HG03175 (cell line): ENCODE measurements around the gene EMD.
"Not testable (repeated sequence)": the region's sequence is repeated elsewhere in the genome, so short reads cannot be mapped to it uniquely, and the experiment has no call there.

Source experiments
- ATAC-seq: cut with Tn5 transposase; IDR thresholded peaks from one replicate; pipeline ENCODE4 v1.9.1; 2021; ENCODE audit warnings: mild to moderate bottlenecking, moderate library complexity; ENCODE audit not compliant: unreplicated experiment

The EMD gene

GRCh38 chrX:154378799-154379568, at the start of gene EMD:
EMD (plus strand) TSS chrX:154379295; CDS start chrX:154379485, 190 bp downstream.
- peak; percentile 81 for ATAC-seq

DNA sequence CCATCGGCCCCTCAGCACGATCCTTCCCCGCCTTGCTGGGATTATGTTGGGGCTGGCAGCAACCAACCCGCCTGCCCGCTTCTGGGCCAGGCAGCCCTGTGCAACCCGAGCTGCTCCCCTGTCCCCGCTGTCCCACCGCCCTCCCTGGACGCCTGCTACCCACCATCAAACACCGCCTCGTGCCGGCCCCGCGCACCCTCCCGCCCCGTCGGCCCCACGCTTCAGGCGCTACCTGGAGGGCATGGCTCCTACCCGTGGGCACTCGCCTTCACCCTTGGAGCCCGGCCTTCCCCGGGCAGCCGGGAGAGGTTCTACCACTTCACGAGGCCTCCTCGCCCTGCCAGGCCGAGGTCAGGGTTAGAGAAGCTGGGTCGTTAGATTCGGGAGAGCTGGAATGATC, 46.5 kb upstream of the EMD start:
- ATAC-seq, result no peak

- ATAC-seq, result no peak
Measured at GRCh38 chrX:154333116-154333515, 46.0 kb upstream of the EMD start.

DNA sequence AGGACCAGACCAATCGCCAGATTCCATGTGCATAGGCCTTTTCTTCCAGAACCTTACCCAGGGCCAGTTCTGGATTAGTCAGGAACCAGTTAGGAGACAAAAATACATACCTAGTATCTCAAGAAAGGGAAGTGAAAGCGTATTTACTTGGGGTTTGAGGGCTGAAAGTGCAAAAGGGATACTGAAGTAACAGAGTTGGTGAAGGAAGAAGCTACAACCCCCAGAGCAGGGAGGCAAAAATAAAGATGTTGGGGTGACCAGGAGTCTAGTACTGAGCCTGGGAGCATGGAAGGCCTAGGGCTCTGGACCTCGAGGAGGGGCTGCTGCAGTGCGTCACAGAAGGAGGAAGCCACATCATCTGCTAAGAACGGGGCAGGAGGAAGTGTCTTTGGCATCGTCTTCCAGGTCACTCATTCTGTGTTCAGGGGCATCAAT, 45.2 kb upstream of the EMD start:
- peak; percentile 71 for ATAC-seq

DNA sequence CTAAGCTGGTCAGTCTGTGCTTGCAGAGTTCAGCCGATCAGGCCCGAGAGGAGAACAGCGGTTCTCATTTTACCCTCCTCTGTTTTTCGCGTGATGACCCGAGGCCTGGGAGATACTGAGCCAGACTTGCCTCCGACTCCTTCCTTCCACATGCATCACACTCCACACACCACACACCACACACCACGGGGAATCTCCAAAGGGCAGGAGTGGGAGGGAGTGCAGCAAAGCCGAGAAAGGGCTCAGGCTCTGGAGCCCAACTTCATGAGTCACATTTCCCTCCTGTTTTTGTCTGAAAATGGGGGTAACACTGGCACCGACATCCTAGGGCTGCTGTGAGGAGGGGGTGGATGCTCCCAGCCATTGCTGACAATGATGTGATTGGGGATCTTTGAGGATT, 44.6 kb upstream of the EMD start:
- no peak for ATAC-seq

DNA sequence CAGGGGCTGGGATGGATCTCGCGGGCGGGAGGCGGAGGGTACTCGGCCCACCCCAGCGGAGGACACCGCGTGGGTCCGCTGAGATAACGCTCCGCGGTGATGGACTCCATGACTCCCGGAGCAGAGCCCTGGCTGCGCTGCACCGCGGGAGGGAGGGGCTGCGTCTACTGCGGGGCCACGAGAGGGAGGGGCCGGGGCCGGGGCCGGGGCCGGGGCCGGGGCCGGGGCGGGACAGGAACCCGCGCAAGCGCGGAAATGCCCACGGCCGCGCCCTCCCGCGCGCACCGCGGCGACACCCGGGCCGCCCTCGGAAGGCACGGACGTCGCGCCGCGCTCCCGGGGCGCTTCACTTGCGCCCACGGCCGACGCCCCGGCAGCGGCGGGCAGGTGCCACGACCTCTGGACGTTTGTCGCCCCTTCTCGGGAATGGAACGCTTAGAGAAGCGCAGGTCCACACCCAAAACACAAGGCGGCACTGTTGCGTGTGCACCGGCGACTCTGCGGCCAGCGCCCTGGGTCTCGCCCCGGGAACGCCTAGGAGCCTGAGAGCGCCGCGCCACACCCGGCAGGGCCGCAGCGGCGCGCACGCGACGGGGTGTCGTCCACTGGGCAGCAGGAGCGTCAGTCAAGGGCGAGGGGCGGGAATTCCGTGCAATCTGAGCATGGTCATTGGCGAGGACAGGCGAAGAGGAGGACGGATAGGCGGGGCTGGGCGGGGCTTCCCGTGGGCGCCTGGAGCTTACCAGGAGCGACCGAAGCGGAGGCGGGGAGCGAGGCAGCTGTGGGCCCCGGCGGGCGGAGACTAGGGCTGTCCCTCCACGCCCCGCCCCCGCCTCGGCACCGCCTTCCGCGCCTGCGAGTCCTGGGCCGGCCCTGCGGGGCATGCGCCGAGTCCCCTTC, 37.4 kb upstream of the EMD start:
- ATAC-seq, result peak; percentile 76

- ATAC-seq, result not testable (repeated sequence)
Measured at GRCh38 chrX:154343063-154343462, 36.0 kb upstream of the EMD start.

DNA sequence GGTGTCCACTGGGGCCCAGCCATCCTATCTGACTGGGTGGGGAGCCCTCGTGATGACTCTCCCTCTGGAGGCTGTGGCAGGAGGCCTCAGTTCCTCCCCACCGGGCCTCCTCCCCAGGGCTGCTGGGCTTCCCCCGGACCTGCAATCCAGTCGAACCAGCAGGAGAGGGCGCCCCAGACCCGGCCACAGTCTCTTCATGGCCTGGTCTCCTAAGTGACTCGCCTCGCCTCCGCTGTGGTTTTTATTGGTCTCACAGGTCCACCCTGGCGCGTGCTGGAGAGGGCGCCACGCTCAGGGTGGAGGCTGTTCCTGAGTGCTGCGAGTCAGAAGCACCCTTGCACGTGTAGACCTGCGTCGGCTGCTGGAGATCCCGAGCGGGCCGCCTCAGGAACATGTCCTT, 35.5 kb upstream of the EMD start:
- ATAC-seq, result peak; percentile 29

- ATAC-seq, result no peak
Measured at GRCh38 chrX:154348114-154348531, 31.0 kb upstream of the EMD start.

- no peak for ATAC-seq
Measured at GRCh38 chrX:154348646-154349358, 30.3 kb upstream of the EMD start.

DNA sequence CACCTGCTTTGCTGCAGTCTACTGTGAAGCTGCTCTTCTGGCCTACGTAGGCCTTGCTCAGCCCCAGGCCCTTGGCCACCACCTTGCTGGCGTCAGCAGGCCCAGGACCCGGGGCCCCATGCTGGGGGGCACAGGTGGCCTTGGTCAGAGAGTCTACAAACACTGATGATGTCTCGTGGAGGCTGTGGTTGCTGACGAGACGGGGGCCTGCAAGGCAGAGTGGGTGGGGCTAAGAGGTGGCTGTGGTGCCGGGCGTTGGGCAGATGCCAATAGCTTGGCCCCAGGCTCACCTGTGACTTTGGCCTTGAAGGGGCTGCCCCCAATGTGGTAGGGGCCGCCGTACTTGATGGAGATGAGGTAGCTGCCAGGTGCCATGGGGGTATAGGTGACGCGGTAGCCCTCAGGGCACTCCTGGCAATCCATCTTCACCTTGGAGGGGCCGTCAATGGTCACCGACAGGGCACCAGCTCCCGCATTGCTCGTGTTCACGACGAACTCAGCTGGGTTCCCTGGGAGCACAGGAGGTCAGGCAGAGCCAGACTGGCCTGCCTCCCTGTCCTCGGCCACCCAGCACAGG, 29.6 kb upstream of the EMD start:
- no peak for ATAC-seq

DNA sequence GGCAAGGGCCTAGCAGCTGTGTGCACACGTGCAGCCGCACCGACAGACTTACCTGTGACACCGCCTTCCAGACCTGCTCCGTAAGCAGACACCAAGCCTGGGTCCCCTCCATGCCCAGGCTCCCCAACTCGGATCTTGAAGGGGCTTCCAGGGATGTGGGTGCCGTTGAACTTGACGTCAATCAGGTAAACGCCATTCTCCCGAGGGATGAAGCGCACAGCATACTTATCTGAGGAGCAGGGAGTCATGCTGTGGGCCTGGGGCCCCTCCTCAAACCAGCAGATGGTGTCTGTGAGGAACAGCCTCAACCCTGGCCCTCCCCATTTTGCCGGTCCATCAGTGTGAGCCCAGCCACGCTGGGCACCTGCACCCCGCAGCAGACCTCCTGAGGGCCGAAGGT, 29.1 kb upstream of the EMD start:
- ATAC-seq, result no peak

DNA sequence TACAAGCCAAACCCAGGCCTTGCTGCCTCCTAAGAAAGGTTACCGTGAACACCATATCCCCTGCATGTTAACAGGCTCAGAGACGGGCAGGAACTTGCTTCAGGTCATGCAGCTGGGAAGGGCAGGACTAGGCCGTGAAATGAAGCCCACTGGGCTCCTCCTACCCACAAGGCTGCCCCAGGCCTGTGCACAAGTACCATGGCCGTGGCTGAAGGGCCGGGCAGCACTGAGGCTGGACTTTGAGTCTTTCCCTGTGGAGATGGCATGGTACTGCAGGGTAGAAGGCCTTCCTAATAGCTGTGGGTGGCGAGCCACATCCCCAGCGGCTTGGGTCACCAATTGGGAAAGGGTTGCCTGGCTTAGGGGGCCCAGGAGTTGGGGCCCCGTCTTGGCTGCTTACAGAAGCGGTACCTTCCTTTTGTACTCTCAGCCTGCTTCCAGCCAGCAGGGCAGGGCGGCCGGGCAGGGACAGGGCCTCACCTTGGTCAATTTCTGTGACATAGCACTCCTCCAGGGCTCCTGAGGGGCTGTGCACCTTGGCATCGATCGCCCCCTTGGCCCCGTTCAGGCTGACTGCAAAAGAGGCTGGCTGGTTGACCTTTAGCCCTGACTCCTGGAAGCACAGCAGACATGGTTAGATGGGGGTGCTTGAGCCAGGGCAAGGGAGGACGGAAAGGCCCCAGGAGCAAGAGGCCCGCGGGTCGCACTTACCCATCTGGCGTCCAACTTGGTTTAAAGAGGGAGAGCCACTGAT, 28.5 kb upstream of the EMD start:
- ATAC-seq, result no peak

DNA sequence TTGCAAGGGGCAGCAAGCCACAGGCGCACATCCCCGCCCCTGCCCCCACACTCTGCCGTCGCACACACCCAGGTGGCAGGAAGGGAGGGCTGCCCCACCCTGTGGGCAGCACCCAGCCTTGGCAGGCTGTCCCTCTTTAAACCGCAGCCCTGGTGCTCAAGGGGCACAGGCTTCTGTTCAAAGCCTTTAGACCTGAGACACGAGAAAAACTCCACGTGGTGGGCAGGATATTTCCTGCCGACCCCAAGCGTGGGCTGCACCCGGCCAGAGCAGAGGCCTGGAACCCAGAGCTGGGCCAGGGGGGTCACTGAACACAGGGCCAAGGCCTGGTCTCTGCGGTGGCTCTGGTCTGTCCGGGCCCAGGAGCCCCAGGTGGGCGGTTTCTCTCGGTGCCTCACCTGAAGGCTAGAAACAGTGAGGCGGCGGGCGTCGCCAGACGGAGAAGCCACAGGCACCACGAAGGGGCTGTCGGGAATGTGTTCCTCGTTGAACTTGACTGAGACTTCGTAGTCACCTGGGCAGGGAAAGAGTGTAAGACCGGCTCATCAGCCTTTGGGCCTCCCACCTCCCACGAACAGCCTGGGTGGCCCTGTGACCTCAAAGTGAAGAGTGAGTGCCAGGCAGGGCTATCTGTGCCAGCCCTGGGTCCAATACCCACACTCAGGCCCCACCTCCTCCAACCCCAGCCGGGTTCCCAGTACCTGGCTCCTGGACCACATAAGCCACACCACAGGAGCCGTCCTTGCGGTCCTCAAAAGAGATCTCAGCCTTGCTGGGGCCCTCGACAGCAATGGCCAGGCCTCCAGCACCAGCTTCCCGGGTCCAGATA, 27.7 kb upstream of the EMD start:
- ATAC-seq, result no peak

DNA sequence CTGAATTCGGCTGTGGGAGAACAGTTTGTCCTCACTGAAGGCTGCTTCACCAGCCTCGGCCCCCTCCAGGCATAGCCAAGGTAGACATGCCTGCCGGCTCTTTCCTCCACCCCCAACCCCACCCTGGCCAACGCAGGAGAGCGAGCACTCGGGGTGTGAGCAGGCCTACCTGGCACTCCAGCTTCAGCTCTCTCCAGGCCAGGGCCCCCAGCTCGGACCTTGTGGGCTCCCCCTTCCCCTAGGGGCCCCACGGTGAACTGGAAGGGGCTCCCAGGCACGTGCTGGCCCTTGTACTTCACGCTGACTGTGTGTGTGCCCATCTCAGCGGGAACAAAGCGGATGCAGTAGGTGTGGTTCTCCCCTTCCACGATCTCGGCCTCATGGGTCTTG, 27.1 kb upstream of the EMD start:
- no peak for ATAC-seq

- no peak for ATAC-seq
Measured at GRCh38 chrX:154352466-154352865, 26.6 kb upstream of the EMD start.

- no peak for ATAC-seq
Measured at GRCh38 chrX:154353172-154353843, 25.8 kb upstream of the EMD start.

GRCh38 chrX:154354013-154354412, 25.1 kb upstream of the EMD start:
- no peak for ATAC-seq

DNA sequence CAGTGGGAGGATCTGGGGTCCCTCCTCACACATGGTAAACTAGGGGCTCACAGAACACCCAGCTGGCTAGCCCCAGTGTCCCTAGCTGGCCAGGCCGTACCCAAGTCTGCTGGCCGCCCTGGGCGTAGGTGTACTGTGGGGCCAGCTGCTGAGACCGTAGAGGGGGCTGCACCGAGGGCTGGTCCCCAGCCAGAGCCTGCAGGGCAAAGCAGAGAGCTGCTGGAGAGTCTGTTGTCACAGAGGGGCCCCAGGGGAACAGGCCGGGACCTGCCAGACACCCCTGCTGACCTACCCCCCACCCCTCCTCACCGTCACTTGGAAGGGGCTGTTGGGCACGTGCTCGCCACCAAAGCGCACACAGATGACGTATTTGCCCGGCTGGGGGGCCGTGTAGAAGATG, 24.6 kb upstream of the EMD start:
- no peak for ATAC-seq
